Stimulated activated CD8-positive, alpha-beta memory T cell treated with anti-CD3 and anti-CD28 coated beads, Interleukin-4, amount 100 ng/mL, for 48 hours (primary cell): ENCODE results near the gene GJC2.
"Not testable (repeated sequence)": the region's sequence is repeated elsewhere in the genome, so short reads cannot be mapped to it uniquely, and the experiment has no call there.

Experiments
- DNase-seq: peaks from one replicate; pipeline ENCODE4 v3.0.0-alpha.2; 2020

The GJC2 gene

DNA sequence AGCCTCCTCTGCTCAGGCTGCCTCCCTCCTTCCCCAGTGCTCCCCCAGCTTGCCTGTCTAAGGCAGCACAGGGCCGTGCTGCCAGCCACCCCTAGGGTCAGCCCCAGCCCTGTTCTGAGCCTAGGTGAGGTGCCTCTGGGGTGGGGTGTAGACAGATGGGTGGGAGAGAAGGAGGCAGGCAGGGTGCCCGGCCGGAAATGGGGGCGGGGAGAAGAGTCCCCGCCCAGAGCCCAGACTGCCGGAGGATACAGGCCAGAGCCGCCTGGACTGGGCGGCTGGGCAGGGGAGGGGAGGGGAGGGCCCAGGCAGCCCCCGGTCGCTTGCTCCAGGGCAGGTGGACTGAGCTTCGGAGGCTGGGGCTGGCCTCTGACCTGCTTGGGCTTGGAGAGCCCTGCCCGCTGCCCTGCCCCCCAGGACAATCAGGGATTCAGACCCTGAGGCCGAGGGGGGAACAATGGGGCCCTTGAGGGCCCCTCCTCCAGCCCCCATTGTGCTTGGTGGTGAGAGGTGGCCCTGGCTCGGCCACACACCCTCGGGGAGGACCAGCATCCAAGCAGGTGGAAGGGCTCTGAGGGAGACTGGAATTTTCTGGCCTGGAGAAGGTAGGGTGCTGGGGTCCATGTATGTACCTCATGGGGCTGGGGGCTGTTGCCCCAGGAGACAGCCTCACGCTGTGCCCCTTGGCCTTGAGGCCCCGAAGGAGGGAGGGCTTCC is at the start of gene GJC2:
Gene GJC2 (plus strand): TSS at position 525 of the 714 bp plus-strand sequence. CDS start 7,829 bp downstream, outside the sequence.
- DNase-seq = no peak

DNA sequence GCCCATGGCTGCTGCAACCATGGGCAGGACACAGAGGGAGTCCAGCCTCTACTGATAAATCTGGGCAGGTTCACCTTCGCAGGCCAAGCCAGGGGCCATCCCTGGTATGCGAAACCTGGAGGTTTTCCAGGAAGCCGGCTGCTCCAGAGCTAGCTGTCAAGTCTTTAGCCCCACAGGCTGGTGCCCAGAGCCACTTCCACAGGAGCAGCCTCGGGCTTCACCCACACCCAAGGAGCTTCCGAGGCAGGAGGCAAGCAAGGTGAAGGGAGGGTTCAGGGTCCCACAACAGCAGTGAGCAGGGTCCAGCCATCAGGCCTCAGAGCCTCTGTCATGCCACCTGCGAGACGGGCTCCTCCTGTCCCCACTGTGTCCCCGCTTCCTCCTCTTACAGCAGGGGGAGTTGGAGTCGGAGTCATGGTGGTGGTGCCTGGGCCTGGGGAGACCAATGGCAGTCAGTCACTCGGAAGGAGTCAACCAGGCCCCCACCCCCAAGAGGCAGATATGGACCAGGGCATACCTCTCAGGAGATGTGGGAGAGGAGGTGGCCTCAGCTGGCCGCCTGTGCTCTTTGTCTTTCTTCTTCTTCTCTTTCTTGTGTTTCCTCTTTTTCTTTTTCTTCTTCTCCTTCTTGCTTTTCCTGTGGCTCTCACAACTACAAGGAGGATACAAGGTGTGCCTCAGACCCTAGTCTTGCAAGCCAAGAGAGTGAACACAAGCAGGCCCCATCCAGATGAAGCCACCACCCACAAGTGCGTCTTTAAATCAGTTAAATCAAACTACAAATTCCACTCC is 48.7 kb upstream of the GJC2 start:
- no peak for DNase-seq

DNA sequence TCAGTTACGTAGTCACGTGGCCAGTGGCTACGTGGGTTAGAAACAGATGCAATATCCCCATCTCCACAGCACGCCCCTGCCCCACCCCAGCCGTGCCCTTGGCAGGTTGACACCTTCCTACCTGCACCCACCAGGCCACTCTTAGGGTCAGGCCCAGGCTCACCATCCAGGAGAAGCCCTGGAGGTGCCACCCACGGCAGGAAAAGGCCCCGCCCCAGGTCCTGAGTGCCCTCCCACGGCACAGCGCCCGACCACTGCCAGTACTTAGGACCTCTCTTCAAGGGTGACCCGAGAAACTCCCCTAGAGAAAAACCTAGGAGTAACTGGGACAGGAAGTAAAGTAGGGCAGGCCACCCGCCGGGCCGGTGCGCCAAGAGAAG is 48.1 kb upstream of the GJC2 start:
- DNase-seq = no peak

DNA sequence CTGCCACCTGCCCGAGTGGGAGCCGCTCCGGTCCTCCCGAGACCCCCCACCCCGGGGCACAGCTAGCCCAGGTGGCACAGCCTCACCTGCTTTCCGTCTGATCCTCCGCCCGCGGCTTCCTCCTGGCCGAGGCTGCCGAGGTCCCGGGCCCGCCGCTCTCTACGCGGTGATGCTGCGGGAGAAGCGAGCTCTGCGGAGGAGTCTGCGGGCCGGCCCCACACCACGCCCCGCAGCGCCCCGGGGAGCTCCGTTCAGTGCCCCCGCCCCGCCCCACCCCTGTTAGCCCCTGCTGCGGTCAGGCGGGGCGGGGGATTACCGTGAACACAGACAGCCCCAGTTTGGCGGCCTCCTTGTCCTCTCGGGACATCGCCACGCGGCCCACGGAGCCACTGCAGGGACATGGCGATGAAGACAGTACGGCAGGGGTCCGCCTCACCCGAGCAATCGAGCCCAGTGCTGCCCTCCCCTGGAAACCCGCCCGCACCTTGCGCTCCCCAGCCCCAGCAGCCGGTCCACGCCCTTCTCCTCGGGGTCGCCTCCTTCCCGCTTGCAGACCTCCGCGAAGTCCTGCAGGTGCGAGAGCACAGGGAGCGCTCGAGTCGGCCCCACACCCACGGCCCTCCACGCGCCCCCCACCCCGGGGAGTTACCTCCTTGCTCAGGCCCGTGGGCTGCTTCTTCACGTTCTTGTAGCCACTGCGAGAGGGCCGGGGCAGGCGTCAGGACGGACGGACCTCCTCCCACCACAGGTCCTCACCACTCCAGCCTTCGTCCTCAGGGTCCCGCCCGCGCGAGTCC is 47.5 kb upstream of the GJC2 start:
- peak; percentile 68 for DNase-seq

DNA sequence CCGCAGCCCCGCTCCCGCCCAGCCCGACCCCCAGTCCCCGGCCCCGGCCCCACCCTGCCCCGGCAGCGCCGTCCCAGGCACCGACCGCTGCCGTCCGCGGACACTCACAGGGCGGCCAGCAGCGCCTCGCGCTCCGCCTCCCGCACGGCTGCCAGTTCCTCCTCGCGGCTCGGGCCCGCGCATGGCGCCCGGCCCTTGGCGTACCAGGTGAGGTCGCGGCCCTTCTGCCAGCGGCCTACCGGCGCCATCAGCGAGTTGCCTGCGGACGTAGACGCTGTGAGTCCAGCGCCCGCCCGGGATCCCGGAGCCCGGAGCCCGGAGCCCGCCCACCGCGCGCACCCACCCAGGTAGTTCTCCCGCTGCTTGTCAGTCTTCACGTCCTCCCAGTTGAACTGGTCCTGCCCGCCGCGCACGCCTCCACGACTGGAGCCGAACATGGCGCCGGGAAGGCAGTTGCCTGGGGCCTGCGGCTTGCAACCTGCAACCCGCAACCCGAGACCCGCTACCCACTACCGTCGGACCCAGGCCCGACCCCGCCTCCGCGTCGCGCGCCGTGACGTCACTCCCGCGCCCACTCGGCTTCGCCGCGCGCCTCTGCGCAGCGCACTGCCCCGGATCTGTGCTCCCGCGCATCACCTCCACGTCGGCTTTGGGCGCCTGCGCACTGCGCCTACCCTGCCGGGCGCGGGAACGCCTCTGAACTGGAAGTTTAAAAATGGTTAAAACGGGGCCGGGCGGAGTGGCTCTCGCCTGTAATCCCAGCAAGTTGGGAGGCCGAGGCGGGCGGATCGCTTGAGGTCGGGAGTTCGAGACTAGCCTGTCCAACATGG is 46.7 kb upstream of the GJC2 start, which contains the start of gene C1orf35:
Gene C1orf35 (minus strand): TSS at position 535 of the 830 bp plus-strand sequence. CDS start 98 bp downstream, at position 437.
- peak; percentile 97 for DNase-seq

DNA sequence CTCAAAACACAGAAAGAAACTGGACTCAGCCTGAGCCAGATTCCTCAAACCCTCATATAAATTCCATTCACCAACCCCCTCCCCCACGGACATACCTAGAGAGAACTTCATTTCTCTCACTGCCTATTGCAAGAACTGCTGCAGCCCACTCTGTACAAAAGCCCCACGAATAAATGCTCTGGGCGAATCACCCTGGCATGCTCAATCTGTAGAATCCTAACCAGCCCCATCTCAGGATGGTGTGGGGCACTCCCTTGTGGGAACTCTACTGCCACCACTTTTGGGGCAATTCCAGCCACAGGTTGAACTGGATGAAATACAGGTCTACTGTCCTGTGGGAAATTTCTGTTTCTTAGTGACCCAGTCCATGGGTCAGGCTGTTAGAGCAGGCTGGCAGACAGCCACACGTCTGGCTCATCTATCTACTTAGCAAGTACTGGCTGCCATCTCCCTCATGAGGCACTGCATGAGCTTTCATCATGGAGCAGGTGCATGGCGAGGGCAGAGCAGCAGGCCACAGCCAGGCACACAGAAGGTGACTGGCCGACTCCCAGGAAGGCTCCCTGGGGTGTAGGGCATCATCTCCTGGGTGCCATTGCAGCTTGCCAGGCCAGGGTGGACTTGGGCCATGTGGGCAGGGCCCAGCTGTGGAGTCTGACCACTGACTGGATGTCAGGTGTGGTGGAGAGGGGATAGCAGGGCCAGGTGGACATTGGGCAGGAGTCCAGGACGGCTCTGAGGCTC is 45.0 kb upstream of the GJC2 start:
- no peak for DNase-seq

DNA sequence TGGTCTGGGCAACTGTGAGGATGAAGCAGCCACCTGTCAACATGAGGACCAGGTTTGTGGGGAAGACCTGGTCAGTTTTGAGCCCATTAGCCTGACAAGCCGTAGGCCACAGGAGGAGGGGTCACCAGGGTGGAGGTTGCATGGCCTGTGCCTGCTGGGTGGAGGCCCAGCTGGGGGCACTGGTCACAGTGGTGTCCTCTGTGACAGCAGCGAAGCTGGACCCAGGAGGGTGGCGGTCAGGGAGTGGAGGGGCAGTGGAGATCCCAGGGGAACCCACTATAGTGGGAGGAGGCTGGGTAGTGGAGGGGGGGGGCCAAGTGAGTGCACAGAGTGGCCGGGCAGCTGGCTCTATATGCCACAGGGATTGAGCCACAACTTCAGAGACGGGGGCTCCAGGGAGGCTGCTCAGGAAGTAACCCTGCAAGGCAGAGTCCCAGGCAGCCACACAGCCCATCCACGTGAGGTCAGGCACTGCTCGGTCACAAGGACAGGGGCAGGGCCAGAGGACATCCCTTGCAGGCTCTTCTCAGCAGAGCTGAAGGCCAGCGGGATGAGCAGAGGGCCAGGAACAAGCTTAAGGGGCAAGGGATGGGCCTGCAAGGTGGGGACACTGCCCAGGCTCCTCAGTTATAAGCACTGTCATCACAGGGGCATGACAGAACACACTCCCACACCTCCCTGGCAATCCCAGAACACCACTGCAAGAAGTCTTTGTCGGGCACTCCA is 44.3 kb upstream of the GJC2 start:
- no peak for DNase-seq

DNA sequence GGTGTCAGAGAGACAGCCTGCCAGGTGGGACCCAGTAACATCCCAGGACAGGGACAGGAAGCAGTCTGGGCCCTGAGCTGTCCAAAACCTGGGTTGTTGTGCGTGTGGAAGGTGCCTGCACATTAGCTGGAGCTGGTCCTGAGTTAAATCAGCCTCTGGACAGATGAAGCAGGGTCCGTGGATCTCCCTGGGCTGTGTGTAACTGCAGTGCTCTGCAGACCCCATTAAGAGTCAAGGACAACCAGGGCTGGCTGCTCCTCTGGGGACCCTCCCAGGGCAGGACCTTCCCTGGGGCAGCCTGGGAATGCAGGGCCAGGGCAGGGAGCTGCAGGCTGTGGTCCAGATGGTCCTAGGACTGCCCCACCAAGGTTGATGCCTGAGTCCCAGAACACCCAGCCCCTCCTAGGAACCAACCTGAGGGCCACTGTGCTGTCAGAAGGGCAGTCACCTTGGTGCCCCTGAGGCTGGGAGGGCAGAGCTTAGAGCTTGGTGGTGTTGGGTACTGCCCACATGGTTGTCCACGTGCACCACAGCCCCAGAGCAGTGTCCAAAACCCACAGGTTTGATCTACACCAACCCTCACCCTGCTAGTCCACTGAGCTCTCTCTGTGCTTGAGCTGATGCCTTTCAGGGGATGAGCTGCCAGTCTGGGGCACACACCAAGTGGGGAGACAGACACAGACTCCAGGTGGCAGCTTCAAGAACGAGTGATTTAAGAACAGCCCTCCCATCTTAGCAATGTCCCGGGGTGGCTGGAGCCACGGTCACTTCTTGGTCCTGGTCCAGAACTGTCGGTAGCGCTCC is 43.5 kb upstream of the GJC2 start:
- DNase-seq = no peak

DNA sequence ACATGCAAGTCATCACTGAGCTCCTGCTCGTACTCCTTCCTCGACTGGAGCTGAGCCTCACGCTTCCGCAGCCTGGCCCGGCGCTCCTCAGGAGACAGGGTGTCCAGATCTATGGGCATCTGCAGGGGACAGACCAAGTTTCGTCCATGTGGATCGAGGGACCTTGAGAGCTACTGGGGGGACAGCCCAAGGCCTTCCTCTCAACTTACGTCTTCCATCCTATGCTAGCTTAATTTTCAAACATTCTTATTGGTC is 43.0 kb upstream of the GJC2 start:
- DNase-seq = no peak

DNA sequence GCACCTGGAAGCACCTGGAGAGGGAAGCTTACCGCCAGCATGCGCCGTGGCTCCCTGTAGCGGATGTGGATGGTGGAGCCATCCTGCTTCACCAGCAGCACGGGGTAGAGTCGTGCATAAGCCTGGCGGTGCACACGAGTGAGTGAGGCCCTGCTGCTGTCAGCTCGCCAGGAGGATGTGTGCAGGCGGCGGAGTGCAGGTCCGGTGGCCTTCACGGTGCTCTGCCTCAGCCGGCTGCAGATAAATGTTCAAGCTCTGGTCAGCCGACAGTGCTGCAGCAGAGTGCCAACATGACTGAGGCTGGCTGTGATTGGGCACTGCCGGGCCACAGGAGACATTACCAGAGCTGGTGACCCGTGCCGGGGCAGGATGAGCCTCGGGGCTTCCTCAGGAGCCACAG is 42.1 kb upstream of the GJC2 start:
- no peak for DNase-seq

DNA sequence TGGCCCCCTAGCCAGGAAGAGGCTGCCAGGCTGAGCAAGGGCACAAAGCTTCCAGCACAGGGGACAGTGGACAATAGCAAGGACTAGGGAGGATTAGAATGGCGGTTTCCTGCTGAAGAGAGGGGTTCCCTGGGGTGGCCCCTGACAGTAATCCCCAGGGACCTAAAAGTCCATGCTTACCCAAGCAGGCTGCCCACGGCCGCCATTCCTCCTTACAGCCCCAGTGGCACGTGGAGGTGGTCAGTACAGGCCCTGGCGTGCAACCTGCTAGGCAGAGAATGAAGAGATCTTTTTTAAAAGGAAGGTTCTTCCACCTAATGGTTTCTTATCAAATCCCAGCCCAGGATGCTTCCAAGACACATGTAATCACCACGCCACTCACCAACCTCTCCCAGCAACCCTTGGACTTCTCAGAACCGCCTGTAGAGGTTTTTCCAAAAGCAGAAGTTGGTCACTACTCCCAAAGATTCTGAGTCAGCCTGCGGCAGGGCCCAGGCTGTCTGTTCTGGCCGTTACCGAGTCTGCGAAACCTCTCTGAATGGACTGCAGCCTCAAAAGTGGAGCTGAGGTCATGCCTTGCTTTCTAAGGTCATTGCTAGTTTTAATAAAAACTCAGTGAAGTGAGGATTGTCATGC is 41.6 kb upstream of the GJC2 start:
- DNase-seq = no peak

DNA sequence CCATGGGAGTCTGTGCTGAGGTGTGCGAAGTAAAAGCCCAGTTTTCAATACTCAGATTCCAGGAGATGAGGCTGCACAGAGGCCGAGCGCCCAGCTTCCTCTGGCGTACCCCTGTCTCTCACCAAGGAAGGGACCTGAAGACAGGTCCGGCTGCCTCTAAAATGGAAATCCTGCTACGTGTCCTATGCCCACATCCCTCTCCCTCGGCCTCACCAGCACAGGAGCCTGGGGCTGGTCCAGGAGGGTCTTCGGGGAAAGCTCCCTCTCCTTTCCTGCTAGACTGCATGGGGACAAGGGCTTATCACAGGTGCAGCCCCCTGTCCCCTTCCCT is 41.0 kb upstream of the GJC2 start:
- DNase-seq = no peak

DNA sequence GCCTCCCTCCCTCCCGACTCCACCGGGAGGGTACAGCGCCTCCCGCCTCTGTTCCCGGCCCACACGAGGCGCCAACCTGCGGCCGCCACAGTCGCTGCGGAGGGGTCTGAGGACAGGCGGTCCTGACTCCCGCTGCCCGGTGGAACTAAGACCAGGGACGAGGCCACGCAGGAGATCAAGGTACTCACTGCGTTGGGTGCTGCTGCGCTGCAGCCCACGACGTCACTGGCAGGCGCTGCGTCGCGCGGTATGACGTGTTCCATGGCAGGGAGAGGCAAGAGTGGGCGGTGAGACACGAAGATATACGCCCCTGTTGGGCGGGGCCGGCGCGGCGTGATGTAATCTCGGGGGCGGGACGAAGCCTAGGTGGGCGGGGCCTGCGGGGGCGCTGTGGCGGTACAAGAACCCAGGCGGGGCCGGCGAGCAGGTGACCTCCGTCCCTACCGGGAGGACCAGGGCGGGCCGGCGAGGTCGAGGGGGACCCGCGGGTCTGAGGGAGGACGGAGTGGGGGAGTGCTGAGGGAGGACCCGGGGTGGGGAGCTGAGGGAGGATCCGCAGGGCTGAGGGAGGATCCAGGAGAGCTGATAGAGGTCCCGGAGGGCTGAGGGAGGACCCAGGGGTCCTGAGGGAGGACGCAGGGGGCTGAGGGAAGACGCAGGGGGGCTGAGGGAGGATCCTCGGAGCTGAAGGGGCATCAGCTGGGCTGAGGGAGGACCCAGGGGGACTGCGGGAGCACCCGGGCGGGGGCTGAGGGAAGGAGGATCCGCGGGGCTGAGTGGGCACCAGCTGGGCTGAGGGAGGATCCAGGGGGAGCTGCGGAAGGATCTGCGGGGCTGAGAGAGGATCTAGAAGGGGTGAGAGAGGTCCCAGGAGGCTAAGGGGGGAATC is 40.4 kb upstream of the GJC2 start, which contains the start of gene MRPL55:
Gene MRPL55 (minus strand): TSS at position 227 of the 889 bp plus-strand sequence. CDS start 1,039 bp downstream, outside the sequence.
- DNase-seq = peak; percentile 100

DNA sequence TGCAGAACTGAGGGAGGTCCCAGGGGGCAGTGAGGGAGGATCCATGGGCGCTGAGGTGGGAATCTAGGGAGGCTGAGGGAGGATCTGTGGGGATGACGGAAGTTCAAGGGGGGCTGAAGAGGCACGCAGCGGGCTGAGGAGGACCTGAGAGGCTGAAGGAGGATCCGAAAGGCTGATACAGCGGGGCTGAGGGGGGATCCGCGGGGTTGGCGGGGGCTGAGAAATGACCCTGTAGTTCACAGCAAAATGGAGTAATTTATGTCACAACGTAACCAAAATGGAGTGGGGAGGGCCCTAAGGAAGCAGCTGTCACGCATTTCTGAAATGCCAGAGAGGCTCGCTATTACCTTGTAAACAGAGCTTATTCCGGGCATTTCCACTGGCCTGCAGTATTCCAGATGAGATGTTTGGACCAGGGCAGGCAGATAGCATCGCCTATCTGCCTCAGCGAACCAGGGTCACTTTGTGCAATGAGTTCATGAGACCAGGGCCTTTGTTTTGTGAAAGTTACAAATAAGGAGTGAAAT is 39.7 kb upstream of the GJC2 start:
- no peak for DNase-seq

DNA sequence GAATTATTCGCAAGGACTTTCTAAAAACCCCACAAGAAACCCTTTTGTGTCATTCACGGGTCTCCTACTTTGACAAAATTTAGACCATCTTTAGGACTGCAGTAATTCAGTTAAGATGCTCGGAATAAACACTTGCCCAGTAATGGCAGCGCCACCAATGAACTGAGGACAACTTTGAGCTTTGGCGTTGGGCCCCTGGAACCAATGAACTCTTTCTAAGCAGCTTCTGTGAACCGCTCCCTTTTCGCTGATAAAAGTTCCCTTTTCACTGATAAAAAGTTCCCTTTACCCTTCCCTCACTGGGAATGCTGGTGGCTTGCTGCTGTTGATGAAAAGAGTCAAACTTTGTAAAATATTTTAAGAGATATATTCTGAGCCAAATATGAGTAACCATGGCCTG is 39.2 kb upstream of the GJC2 start:
- no peak for DNase-seq

DNA sequence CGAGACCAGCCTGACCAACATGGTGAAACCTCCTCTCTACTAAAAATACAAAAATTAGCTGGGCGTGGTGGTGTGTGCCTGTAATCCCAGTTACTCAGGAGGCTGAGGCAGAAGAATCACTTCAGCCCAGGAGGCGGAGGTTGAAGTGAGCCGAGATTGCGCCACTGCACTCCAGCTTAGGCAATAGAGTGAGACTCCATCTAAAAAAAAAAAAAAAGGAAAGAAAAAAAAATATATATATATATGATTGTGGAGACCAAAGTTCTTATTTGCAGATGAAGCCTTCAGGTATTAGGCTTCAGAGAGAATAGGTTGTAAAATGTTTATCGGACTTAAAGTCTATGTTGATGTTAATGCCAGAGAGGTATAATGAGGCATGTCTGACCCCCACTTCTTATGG is 38.4 kb upstream of the GJC2 start:
- DNase-seq = not testable (repeated sequence)

DNA sequence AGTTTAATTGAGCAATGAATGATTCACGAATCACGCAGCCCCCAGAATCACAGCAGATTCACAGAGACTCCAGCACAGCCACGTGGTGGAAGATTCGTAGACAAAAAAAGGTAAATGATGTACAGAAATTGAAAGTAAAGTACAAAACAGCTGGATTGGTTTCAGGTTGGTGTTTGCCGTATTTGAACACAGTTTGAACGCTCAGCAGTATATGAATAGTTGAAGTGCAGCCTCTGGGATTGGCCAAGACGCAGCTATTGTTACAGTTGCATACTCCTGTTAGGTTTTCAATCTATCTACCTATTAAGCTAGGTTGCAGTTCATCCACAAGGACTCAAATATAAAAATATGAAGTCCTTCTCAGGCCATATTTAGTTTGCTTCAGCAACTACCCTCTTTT is 37.6 kb upstream of the GJC2 start:
- no peak for DNase-seq

DNA sequence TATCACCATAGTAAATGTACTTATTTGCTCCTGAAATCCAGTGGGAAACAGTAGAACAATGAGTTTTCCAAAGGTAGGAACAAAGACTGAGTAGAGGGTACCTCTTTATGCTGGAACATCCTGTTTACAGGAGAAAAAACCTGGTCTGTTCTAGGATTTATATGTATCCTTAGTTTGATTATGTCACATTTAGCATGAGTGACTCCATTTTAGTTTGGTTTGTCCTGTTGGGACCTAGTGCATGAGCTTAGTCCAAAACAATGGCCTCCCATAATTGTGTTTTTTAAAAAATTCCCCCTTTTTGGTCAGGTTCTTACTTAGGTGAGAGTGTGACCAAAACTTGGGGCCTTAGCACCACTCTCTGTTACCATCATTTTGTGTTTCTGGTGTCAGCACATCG is 37.1 kb upstream of the GJC2 start:
- no peak for DNase-seq

DNA sequence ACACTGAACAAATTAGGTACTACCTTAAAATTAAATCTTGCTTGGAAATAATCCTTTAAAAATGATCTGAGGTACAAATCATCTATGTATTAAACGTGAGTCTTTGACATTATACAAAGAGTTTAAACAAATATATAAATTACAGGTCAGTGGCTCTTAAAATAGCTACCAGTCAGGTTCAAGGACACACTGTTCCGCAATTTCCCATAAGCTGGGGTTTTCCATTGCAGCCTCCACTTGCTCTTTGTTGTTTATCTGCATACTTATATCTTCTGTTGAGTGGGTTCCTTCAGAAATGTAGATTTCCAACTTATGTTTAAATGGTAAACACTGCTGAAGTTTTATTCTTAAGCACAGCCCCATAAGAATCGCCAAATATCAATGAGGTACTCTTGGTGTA is 34.9 kb upstream of the GJC2 start:
- DNase-seq = no peak
